HG02885 (cell line): Measurements from ENCODE around the gene PIP4K2C.
A peak's percentile ranks its signal among the peaks of the same experiment; 100 is the strongest.
"Not testable (repeated sequence)": the region's sequence is repeated elsewhere in the genome, so short reads cannot be mapped to it uniquely, and the experiment has no call there.

Experiments used
- ATAC-seq: cut with Tn5 transposase; IDR thresholded peaks from one replicate; pipeline ENCODE4 v1.9.1; 2021; ENCODE audit warnings: mild to moderate bottlenecking; ENCODE audit not compliant: unreplicated experiment, poor library complexity

Gene PIP4K2C

DNA sequence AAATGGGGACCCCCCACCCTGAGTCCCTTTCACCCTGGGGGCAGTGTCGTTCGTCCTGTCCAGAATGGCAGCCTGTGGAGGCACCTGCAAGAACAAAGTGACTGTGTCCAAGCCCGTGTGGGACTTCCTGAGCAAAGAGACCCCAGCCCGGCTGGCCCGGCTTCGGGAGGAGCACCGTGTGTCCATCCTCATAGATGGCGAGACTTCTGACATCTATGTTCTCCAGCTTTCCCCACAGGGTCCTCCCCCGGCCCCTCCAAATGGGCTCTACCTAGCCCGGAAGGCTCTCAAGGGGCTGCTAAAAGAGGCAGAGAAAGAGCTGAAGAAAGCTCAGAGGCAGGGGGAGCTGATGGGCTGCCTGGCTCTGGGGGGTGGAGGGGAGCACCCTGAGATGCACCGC, 15.8 kb downstream of the PIP4K2C start:
- ATAC-seq = no peak

DNA sequence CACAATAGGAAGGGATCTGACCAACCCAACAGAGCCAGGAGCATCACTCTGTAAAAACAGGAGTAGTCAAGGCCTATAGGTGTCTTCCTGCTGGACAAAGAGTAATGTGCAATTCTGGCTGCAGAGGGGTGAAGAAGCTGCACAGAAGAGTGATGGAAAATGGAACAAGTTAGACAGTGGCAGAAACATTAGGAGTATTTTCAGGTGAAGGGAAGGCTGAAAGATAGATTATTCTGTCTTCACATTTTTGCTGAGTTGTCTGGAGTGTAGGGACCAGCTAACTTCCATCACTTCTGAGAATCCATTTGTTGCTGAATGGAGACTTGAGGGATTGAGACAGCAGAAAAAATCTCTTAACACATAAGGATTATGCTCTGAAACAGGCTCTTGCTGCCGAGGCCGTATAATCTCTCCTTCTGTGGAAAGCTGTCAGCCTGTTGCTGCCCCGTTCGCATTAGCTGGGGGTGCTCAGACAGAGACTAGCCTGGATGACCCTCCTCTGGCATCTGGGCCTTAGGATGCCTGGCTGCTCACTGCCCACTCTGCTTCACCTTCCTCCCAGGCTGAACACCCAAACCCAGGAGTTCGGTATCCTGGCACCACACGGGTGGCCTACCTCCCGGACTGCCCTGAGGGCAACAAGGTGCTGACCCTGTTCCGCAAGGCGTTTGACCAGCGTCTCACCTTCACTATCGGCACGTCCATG, 17.1 kb downstream of the PIP4K2C start:
- ATAC-seq = no peak

DNA sequence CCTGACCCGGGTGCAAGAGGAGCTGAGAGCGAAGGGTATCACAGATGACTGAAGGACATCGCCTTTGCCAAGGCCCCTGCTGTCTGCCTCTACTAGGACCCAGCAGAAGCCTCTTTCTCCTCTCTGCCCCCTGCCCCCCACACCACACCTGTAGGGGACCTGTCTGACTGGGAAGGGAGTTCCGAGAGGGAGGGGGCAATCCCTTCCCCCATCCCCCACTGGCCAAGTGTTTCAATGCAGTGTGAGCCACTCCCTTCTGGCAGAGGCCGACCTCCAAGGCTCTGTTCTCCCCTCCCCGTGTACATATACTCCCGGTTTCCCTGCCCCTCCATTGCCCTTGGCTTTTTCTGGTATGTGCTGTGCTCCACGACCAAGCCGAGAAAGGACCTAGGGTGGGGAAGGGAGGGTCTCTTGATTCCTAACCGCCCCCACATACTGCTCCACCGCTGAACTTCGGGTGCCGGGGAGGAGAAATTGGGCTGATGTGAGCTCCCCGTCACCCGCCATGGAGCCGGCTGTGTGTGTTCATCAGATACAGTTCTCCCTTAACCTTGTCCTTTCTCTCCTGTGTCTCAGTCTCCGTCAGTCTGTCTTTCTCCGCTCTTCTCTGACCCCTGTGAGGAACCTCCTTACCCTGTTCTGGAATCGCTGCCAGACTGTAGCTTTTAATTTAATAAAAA, 18.2 kb downstream of the PIP4K2C start:
- ATAC-seq = no peak

DNA sequence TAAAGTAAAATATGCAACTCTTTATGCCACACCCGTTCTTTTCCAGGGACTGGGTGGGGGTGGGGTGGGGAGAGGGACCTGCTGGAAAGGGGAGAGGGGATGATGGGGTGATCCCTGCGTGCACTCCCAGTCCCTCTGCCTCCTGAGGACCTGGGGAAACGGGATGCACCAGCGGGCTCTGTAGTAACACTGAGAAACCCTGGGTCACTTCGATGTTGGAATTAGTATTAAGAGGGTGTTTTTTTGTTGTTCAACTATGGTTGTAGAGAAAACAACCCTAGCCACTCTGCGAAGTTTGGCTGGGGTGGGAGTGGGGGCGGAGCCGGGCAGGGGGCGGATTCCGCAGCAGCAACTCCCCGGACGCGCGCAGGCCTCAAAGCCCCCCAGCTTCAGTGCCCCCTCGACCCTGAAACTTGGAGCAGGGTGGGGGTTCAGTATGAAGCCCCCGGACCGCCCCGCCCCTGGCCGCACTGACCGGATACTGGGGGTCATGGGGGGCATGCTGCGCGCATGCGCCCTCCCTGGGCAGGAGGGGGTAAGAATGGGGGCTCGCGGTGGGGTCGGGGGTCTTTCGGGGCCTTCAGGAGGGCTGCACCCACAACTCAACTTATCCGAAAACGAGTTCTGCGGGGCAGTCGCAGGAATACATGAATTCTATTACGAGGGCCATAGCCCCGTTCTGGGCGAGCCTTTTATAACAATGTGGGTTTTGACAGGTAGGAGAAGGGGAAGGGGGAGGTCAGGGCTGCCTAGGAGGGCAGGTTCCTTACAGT, 19.0 kb downstream of the PIP4K2C start:
- no peak for ATAC-seq

GRCh38 chr12:57610554-57611107, 19.6 kb downstream of the PIP4K2C start:
- ATAC-seq = no peak

- ATAC-seq = peak; percentile 67
Measured at GRCh38 chr12:57611108-57611826, 20.3 kb downstream of the PIP4K2C start, which contains the start of gene ARHGEF25. Gene ARHGEF25 (plus strand): TSS chr12:57611435. CDS start chr12:57611895, 460 bp downstream.

GRCh38 chr12:57611827-57612710, 21.1 kb downstream of the PIP4K2C start:
- ATAC-seq = no peak

GRCh38 chr12:57612711-57613426, 21.9 kb downstream of the PIP4K2C start:
- no peak for ATAC-seq

DNA sequence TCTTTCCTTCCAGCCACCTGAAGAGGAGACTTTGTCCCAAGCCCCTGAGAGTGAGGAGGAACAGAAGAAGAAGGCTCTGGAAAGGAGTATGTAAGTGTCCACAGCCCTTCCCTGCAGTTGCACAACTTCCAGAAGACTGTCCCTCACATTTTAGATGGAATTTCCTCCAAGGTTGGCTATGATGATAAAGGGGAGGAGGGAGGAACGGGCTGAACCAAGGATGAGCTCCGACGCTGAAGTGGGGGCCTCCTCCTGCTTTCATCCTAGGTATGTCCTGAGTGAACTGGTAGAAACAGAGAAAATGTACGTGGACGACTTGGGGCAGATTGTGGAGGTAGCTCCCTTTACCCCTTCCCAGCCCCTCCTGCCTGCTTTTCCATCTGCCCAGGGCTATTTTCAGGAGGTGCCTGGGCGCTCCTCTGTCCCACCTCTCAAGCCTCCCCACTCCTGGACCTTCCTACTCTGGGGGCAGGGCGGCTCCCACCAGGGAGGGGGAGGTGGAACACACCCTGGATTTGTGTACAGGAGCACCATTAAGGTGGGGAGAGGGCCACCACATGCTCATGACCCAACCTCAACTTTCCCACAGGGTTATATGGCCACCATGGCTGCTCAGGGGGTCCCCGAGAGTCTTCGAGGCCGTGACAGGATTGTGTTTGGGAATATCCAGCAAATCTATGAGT, 22.6 kb downstream of the PIP4K2C start:
- ATAC-seq = no peak

DNA sequence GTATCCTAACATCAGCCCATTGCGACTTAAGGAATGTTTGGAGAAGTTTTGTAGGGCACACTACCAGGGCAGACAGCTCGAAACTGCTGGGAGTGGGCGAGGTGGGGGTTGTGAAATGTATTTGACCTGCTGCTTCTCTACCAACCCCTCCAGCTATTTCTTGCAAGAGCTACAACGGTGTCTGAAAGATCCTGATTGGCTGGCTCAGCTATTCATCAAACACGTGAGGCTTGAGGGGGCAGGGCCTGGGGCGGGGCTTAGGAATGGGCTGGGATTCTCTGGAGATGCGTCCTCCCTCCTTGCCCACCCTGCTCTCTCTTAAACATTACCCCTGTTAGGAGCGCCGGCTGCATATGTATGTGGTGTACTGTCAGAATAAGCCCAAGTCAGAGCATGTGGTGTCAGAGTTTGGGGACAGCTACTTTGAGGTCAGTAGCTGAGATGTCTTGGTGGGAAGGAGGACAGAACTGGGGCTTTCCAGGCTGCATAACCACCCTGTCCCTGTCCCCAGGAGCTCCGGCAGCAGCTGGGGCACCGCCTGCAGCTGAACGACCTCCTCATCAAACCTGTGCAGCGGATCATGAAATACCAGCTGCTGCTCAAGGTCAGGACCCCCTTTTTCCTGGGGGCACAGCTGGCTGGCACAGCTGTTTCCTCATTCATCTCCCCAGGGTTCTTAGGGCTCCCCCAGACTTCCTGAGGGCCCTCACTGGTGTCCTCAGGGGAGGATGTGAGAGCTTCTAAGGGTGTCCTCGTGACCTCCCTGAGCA, 23.4 kb downstream of the PIP4K2C start:
- ATAC-seq = peak; percentile 55

DNA sequence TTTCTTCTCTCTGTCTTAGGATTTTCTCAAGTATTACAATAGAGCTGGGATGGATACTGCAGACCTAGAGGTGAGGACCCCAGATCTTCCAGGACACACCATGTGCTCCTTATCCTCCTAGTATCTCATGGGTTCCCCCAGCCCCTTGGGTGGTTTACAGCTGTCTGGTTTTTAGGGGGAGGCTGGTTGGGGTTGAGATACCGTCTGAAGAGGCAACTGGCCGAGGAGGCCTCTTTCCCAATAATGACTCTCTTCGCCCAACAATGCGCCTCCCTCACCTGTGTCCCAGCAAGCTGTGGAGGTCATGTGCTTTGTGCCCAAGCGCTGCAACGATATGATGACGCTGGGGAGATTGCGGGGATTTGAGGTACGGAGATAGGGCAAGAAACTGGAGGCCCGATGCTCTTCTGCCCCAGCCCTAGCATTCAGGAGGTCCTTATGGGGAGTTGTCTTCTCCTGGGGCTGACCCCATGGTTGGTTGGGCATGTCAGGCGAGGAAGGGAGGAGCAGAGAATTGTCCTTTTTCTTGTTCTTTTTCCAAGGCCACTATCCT, 24.0 kb downstream of the PIP4K2C start:
- ATAC-seq = no peak

- ATAC-seq = no peak
Measured at GRCh38 chr12:57615637-57616036, 24.6 kb downstream of the PIP4K2C start.

DNA sequence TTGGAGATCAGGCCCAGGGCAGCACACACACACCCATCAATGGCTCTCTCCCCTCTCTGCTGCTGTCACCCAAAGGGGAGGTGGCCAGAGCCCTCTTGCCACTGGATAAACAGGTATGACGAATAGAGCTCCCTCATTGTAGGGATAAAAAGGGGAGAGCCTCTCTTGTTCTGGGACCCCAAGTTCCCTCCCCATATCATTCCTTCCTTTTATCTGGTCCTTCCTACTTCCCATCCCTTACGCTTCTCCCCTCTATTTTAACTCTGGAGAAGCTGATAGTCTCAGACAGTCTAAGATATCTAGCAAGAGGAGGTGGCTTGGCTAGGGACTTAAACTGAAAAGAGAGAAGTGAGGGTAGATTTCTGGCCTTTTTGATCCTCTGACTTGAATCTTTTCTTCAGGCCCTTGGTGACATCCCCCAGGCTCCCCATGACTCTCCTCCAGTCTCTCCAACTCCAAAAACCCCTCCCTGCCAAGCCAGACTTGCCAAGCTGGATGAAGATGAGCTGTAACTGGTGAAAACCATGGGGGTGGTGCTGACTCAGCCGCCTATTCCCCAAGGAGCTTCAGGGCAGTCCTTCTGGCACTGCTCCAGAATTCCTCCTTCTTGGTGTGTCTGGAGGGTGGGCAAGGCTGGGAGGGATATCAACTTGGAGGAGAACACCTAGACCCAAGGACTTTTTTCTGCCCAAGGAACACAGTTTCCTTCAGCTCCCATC, 25.6 kb downstream of the PIP4K2C start:
- no peak for ATAC-seq

DNA sequence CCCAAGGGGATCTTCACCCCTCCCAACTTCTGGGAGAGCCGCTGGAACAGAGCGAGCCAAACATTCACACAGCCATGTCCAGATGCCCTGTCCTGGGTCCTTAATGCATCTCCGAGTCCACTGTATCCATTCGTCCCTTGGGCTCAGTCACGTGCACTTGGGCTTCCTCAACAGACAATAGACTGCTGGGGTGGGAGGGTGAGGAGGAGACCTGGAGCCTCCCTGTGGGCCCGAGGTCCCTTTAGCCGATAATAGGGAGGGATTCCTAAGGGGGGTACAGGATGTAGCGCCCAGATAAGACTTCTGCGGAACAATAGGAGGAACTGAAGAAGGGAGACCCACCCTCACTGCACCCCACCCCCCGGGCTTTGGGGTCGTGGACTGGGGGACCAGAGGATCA, 26.9 kb downstream of the PIP4K2C start:
- no peak for ATAC-seq

GRCh38 chr12:57618431-57618830, 27.4 kb downstream of the PIP4K2C start:
- not testable (repeated sequence) for ATAC-seq

GRCh38 chr12:57618966-57619433, 28.0 kb downstream of the PIP4K2C start:
- no peak for ATAC-seq
